CD4-positive, alpha-beta T cell treated with Interleukin-10 for 1 hour (primary cell): ENCODE data around the gene SORBS1.
"Not testable (repeated sequence)": the region's sequence is repeated elsewhere in the genome, so short reads cannot be mapped to it uniquely, and the experiment has no call there.

Experiments
- DNase-seq: peaks from one replicate; pipeline ENCODE4 v3.0.0-alpha.2; 2020

The SORBS1 gene

DNA sequence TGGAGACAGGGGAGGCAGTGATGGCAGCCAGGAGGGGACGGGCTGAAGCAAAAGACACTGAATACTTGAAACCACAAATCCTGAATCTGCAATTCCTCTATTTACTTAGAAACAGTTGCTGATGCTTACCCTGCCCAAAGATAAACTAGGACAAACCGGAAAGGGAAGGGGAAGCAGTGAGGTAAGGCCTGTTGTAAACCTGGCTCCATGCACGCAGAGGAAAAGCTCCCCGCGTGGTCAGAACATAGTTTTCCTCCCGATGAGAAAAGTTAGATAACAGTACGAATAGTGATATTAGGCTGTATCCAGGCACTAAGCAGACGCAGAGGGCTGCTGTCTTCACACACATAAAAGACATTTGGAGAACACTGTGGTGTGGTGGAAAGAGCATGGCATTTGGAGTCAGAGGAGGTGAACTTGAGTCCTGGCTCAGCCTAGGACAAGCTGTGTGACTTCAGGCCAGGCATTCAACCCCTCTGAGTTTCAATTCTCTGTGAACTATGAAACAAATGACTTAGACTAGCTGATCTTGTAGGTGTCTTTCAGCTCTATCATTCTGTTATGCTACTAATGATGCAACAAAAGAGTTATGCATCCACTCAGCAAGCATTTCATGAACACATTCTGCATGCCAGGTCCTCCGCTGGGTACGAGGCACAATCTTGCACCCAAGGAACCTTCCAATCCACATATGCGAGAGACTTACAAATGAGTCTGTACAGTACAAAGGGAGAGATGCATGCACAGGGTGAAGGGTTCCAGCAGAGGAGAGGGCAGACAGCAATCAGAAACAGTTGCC is 80.9 kb downstream of the SORBS1 start:
- DNase-seq = no peak

DNA sequence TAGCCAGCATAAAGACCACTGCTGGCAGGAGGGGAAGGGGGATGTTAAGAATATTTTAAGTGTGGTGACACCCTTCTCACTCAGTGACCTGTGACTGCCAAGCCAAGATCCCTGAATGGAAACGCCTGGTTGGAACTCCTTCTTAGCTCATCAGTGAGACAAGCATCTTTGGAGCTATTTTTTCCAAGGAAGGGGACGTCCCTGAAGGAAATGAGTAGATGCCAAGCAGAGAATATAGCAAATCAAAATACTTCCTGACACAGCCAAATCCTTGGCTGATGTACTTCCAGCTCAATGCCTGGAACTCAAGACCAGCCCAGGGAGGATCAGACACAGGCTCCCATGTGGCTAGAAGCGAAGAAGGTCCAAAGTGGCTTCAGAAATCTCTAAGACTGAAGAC is 82.2 kb downstream of the SORBS1 start:
- no peak for DNase-seq

DNA sequence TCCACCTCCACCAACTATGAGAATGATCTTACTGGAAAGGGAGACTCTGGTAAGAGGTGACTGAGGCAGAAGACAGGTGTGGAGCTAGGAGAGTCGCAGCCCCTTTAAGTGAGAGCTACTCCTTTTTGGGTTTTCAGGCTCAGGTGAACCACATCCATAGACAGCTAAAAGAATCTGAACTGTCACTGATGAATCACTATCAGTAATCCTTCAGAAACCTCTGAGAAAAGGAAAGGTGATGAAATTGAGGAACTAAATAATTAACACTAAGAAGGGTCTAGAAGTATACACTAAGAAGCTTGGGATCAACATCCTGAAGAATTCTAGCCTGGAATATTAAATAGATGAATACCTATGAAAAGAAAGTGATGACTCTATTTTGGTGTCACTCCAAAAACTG is 83.0 kb downstream of the SORBS1 start:
- no peak for DNase-seq

DNA sequence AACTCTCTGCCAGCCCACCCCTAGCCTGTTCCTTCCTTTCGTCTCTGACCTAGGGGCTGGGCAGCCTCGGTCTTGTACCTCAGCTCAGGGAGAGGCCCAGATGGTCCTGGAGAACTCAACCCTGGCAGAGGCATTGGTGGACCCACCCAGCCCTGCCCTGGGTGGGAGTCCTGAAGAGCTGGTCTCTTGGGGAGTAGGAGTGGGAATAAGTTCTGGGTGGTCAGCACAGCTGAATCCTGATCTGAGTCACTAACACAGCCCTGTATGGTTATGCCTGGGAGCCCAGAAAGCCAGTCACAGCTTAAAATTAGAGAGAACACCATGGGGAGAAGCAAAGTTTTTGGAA is 84.0 kb downstream of the SORBS1 start:
- no peak for DNase-seq

DNA sequence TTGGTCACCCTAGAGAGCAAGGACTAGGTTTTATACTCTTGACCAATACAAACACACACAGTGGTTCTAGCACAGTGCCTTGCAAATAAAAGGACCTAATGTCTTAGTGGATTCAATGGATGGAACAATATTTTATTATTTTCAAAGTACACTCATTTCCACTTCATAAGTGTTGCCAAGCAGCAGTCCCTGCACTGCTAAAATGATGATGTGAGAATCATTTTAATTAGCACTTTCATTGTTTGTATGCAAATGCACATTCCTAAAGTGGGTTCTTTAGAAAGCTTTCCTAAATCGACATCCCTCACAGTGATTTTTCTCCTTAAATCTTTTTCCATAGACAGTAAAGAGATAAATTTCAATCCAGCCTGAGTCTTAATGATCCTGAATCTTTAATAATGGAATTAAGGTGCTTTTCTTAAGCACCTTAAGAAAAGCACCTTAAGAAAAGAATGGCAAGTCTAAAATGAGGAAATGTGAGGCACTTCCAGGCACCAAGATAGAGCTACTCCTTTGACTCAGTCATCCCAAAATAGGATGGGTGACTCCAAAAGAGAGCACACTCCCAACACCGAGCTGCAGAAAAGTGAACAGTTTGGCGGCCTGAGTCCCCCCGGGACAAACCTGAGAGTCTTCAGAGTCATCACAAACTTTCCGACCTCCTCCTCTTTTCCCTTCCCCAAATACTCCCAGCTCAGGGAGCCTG is 84.5 kb downstream of the SORBS1 start:
- no peak for DNase-seq

DNA sequence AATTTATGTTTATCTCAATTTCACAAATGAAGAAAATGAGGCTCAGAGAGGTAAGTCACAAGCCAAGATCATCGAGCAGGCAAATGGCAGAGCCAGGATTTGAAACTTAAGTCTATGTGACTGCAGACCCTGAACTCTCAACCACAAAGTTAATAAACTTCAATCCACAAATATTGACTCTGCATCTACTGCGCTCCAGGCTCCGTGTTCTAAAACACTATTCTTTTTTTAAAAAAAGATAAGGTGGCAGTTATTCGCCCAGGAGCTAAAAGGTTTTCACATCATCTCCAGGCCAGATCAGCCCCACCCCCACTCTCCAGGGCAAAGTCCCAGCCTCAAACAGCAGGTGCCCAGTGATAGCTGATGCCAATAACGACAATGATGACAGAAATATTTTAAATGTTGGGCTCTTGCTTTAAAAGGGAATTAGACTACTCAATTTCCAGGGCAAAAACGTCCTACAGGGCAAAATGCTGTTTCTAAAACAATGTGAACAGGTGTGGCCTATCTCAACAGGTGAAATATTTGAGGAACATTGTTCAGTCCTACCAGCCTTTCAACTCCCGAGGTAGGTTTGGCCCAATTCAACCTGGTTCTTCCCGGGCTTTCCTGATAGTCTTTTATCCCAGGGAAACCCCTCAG is 85.2 kb downstream of the SORBS1 start:
- DNase-seq = no peak

DNA sequence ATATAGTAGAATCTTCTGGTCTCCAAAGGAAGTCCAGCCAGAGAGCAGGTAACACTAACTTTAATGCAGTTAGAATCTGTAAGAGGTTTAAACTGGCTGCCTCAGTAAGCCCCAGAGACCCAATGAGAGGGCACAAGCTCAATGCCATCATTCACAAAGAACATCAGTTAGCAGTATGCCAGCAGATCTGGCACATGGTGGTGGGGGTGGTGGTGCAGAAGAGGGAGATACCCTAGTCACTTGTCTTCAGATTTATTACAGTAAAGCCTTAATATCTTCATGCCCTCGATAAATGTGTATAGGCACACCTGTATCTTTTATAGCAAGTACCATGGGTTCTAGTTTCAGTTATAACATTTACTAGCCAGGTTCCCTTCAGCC is 86.2 kb downstream of the SORBS1 start:
- no peak for DNase-seq

DNA sequence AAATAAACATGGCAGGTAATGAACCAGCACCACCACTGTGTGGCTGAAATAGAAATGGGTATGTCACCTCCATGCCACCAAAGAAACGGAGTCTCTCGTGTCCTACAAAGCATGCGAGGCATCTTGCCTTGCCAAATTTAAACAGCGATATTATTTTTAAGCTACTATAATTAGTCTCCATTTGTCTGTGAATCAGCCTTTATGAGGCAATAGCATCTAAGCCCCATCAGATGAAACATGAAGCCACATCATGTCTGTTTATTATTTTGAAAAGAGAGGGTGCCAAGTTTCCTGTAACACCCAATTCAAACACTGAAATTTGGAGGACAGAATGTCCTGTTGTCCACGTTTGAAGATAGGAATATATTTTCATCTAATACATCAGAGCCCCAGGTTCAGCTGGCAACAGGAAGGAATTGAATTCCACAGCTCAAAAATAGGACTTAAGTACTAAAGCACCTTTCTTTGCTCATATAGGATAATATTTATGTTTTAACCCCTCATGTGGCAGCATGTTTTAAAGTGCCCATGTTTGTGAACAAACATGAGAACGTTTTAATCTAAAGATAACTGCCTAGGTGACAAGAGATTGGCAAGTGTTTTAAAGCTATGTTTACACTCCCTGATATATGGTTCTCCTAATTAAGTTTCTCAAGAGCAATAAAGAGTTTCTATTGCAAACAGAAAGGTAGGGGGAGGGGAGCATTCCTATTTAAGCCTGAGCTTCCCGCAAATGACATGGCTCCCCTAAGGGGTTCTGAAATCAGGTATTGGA is 86.8 kb downstream of the SORBS1 start:
- DNase-seq = no peak

DNA sequence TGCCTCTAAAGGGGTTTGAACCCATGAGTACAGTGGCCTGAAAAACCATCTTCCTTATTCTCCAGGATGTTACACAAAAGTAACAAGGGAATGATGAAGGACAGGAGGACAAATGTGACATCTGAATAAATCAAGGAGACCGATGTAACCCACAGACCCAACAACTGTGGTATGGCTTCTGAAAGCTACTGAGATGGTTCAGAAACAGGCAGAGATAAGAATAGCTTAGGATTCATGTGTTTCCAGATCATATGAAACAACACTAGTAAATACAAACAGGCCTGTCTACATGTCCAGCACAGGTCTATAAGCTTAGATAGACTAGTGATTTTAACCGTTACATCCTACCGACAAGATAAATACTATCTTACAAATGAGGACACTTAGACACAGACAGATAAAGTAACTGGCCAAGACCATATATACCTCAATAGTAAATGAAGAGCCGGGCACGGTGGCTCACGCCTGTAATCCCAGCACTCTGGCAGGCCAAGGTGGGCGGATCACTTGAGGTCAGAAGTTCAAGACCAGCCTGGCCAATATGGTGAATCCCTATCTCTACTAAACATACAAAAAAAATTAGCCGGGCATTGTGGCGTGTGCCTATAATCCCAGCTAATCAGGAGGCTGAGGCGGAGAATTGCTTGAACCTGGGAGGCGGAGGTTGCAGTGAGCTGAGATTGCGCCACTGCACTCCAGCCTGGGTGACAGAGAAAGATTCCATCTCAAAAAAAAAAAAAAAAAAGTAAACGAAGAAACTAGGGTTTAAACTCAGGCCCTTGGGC is 88.7 kb downstream of the SORBS1 start:
- DNase-seq = no peak

DNA sequence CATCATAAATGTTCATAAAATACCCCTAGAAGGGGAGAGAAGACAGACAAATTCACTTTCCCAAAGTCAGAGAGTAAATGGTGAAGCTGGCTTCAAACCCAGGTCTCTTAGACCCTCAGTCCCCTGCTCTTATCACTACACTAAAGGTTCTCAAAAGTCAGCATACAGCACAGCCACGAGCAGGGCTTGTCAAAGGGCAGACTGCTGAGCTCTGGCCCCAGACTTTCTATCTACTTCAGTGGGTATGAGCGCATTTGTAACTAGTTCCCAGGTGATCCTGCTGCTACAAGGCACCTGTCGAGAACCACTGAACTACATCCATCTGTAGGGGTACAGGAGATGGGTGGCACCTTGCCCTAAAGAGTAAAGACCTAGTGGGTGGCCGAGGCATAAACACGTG is 91.5 kb downstream of the SORBS1 start:
- no peak for DNase-seq

DNA sequence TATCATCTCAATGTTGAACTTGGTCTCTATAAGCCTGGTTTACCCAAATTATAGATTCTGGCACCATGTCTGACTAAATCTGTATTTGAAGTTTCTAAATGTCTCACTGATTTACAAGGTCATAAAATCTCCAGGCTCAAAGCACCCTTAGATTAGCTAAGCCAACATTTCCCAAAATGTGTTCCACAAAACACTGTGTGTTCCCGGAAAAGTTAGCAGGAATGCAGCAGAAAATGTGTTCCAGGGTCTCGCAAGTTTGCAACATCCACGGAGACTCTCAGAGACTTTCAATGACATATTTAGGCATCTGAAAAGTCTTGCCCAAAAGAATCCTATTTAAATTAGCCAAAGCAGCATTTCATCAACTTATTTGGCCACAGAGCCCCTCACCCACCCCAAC is 91.9 kb downstream of the SORBS1 start:
- DNase-seq = no peak

DNA sequence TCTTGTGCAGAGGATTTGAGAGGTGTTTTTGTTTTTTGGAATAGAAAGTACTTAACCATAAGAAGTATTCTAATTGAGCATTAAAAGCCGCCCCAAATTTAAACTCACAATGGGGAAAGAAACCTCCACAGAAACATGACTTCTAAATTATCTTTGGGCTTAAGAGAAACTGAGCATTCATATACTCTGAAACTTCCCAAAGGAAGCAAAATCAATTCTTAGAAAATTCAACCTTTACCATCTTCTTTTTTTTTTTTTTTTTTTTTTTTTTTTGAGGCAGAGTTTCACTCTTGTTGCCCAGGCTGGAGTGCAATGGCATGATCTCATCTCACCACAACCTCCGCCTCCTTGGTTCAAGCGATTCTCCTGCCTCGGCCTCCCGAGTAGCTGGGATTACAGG is 93.5 kb downstream of the SORBS1 start:
- not testable (repeated sequence) for DNase-seq

DNA sequence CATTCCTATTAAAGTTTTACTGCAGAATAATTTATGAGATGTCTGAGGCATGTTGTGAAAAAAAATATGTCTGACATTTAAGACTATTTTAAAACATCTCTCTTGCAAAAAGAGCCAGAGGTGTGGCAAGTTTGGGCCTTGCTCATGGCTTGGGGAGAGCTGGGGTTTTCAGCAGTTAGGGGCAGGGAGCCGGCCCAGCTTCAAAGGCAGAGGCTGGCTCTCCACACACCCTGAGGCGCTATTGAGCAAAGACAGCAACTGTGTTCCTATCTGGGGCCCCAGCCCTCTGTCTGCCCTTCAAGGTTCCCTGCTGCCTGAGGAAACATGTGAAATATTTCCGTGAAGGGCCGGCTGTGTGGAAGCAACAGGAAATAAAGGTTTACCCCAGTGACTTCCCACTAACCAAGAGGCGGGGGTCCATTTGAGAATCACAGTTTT is 94.0 kb downstream of the SORBS1 start:
- DNase-seq = no peak

DNA sequence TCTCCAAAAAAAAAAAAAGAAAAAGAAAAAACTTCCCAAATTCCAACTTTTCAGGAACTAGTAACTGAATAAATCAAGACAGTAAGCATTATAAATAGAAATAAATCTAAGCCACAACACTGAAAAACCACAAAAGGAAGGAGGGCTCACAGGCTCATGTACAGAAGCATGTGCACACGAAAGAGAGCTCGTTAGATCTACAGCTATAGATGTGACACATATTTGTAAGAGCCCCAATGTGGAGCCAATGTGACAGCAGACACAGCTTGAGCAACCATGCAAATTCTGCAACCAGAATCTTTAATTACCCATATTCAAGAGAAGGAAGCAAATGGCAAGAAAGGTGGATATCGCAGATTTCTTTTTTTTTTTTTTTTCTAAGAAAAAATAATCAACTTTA is 94.7 kb downstream of the SORBS1 start:
- no peak for DNase-seq

DNA sequence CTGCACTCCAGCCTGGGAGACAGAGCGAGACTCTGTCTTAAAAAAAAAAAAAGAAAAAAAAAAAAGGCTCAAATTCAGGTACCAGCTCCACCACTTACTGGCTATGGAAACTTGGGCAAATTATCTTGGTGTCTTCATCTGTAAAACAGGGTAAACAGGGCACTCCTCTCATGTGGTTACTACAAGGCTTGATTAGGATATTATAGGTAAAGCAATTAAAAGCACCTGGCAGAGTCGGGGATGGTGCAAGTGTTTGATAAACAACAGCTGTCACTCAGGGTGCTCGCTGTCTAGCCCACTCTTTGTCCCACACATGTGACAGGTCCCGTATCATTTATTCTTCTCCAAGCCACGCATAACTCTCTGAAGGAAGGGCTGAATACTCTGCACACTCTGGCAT is 96.9 kb downstream of the SORBS1 start:
- DNase-seq = no peak

DNA sequence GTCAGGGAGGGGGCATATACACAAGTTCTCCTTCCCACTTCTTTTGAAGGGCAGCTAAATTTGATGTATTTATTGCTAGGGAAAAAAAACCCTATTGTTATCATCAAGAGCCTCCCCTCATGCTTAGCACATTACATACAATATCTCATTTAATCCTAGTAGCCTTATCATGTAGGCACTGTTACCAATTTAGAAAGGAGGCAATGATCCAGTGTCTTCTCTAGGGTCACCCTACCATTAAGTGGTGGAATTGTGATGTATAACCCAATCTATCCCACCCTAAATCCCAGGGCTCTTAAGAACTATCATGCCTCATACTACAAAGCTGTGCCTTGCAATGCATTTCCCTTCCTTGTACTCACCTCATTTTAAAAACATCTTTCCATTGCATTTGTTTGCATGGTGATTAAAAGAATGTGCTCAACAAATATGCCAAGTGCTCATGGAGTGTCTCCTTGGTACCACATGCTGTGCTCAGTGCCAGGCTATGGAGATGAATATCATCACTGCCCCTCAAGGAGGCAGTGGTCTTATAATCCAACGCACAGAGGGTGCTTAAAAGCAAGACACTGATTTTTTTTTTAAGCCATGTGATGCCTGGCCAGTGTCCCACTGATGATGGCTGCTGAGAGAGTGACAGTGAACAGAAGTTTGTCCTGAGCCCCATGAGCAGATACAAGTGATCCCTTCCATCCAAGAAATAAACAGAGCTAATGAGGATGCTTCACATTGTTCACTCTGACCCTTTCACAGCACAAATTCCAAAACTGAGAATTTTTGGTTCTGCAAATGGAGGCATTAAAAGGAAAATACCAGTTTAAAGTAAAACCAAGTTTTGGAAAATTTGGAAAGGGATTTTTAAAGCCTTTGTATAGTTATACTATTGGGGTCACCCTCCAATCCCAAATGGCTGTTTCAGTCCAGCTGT is 98.2 kb downstream of the SORBS1 start:
- no peak for DNase-seq

DNA sequence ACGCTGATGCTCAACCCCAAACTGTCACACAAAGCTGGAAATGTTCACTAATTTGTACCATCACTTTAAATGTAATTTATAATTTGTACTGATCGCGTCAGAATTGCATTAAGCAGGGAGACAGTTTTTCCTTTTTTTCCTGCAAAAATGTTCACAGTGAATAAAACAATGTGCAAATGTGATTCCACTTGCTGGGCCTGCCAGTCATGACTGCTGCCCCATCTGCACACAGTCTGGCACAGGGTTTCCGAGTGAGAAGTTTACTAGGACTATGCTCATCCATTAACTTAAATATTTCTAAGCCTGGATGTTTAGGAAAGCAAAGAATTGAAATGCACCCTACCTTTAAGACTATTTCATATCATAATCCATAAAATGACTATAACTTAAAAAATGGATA is 99.6 kb downstream of the SORBS1 start:
- DNase-seq = no peak

DNA sequence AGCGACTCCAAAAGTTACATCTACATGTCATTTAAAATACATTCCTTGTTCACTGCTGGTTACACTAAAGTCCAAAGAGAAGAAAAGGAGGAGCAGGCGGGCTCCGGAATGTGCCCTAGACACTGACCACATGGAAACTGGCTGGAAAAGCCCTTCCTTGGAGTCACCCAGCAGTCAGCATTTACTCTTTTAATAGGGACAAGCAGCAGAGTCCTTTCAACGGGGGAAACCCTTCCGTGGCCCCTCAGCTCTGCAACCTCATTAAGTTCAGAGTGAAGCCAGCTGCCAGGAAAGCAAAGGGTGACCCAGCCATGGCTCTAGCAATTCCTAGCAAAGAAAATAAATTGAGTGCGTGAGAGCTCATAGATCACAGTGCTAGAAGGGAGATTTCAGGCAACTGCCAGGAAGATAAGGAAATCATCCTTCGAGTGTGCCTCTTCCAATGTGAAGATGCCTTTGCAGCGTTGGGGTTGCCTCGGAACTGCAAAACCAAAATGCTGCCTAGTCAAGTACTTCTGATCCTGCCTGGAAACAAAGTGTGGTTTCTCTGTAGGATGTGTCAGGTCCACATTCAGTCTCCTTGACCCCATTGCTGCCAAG is 101.6 kb downstream of the SORBS1 start:
- no peak for DNase-seq

DNA sequence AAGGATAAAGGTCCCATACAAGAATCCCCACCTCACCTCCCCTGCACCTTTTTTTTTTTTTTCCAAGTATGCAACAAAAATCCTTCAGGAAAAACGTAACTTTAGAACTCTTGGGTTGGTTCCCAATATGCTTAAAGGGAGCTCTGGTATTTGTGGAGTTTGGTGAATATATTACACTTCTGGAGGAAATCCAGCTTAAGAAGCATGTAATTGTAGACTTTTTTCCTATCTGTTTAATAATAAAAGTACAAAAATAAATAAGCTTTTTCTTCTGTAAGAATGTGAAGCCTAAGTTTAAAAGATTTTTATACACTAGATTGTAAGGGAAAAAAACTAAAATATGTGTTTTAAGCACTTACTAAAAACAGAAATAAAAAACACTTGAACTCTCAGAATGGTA is 102.3 kb downstream of the SORBS1 start:
- no peak for DNase-seq

DNA sequence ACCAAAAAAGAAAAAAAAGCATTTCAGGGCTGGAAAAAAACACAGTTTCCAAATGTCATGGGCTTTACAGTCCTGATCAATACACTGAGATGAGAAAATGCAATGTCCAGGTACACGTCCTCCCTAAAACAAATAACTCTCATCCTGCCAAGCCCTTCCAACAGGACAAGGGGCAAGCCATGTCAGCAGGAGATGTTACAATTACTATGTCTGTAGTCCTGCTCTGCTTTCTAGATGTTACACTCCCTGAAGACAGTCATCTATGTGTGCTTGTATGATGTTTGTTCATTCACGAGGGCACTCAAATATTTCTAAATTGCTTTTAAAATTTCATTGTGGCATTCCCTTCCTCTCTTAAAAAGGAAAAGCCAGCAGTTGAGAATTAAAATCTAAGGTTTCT is 103.2 kb downstream of the SORBS1 start:
- no peak for DNase-seq

DNA sequence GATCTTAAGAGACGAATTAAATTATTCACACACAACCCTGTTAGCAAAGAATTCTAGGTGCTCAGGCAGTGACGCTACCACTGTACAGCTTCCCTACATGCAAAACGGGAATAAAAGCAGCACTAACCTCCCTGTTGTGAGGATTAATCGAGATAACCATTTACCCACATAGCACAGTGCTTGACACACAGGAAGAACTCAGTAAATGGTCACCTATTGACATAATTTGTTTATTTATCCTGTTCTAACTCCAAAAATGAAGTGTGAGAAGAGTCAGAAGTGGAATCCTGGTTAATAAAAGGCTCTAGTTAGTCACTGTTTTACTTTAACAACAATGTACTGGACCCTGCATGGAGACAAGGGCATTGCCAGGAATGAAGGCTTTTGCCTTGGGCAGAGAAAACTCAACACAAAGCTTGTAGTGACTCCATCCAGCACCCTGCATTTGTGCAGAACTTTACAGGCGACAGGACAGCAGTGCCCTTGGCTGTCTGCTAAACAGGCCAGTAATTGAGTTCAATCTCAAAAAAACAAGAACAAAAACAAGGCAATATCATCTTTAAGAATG is 103.8 kb downstream of the SORBS1 start:
- DNase-seq = no peak
